ENCODE results near the gene TAL2.

Gene TAL2

DNA sequence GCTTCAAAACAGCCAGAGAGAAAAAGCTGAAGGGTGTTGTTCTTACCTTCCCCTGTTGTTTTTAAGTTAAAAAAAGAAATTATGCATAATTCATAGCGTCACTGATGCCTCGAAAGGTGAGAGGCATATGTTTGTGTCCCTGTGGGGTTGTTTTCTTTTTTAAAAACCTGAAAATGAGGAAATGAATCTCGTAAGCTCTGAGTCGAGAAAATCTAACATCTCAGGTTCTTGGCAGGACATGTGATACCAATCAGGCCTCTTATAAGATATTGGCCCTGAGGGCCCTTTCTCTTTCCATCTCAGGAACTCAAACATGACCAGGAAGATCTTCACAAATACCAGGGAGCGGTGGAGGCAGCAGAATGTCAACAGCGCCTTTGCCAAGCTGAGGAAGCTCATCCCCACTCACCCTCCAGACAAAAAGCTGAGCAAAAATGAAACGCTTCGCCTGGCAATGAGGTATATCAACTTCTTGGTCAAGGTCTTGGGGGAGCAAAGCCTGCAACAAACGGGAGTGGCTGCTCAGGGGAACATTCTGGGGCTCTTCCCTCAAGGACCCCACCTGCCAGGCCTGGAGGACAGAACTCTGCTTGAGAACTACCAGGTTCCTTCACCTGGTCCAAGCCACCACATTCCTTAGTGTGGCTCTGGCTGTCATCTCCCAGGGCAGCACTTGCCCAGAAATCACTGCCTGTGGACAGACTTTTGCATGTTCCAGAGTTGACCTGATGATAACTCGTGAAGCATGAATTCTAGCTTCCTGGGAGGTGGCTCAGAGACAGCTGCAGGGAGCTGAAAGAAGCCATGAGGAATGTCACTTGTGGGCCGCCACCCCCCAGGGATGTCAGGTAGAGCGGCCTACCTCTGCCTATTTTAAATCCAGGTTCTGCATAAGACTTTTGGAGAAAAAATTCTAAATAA, at the start of gene TAL2:
Gene TAL2, plus strand, starts transcription at position 274 of the 921 bp plus-strand sequence. Its CDS starts 40 bp downstream, at position 314.
- DNase-seq = no peak

DNA sequence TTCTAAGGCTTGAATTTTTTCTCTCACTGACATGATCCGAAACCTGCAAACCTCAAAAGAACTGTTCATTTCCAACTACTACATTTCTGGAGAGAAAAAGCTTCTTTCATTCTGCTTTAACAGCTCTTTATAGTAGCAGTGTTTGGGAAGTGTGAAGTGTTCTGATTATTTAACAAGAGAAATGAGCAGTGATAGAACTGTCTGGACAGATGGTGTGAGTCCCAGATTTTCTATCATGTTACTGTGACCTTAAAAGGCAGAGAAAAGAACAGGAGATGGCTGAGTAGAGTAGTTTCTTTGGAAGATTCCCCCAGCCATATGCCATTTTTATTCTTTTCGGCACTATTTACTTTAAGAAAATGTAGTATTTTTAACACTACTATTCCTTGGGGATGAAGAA, 41.3 kb upstream of the TAL2 start:
- no peak for DNase-seq

DNA sequence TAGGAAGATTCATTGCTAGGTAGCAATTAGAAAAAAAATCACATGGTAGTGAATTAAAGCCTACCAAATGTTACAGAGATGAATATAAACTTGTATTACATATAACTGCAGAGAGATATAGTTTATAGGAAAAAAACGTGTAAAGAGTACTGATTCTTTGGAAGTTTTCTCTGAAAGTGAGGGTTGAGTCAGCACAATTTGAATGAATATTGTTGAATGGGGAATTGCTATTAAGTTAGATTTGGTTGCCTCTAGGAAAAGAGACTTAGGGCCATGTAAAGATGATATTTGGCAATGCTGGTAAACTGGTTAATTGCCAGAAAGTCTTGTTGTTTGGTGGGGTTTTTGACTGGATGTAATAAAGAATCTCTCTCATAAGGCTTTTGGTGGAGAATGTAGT, 37.2 kb upstream of the TAL2 start:
- DNase-seq = no peak

GRCh38 chr9:105632807-105633206, 29.4 kb upstream of the TAL2 start:
- no peak for DNase-seq

DNA sequence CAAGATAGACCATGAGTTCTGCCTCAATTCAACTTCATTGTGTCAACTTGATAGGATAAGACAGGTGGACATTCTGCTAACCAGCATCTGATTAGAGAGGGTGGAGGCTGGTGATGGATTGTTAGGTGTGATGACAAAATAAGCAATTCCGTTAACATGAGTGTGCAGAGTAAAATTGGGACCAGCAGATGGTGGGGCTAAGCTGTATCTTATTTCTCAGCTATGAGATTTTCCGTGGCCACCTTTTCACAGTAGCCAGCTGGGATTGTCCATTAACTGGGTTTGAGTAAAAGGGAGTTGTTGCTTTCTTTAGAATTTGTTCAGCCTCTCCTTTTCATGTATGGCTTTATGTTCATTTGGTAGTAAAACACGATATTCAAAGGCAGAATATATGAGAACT, 28.8 kb upstream of the TAL2 start:
- no peak for DNase-seq

DNA sequence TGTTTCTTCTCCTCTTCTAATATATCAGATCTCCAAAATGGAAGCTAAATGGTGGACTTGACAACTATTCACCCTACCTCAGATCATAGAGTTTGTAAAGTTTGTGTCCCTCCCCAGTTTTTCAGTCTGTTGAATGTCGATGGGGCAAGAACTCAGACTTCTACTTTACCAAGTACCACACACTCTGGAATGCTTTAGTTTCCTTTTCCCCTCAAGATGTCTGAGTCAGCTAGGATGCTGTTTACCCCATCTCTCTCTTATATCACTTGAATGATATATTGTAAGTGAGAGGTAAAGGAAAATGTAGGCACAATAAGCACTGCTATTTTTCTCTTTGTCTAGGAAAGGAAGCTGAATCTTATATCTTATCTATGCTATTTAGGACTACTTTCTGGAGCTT, 25.9 kb upstream of the TAL2 start:
- no peak for DNase-seq

GRCh38 chr9:105637787-105638395, 24.4 kb upstream of the TAL2 start:
- no peak for DNase-seq

DNA sequence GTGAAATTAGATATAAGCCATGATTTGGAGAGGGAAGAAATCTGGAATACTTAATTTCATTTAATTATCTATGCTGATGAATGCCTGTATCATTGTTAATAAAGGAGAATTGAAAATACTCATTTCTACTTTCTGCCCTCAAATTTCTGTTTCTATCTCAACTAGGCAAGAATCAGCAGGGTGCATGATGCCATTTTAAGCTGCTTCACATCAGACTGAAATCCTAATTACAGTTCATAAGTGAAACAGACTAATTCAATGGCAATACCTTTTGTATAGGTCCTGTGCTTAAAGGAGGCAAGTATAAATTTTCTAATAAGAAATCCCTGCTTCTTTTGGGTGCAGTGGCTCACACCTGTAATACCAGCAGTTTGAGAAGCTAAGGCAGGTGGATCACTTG, 22.3 kb upstream of the TAL2 start:
- no peak for DNase-seq

GRCh38 chr9:105643795-105644194, 18.5 kb upstream of the TAL2 start:
- no peak for DNase-seq

- peak; percentile 53 for DNase-seq
Observed at GRCh38 chr9:105646879-105647594, 15.2 kb upstream of the TAL2 start.

GRCh38 chr9:105647595-105648349, 14.5 kb upstream of the TAL2 start:
- peak; percentile 88 for DNase-seq

GRCh38 chr9:105651806-105652205, 10.5 kb upstream of the TAL2 start:
- DNase-seq = no peak

DNA sequence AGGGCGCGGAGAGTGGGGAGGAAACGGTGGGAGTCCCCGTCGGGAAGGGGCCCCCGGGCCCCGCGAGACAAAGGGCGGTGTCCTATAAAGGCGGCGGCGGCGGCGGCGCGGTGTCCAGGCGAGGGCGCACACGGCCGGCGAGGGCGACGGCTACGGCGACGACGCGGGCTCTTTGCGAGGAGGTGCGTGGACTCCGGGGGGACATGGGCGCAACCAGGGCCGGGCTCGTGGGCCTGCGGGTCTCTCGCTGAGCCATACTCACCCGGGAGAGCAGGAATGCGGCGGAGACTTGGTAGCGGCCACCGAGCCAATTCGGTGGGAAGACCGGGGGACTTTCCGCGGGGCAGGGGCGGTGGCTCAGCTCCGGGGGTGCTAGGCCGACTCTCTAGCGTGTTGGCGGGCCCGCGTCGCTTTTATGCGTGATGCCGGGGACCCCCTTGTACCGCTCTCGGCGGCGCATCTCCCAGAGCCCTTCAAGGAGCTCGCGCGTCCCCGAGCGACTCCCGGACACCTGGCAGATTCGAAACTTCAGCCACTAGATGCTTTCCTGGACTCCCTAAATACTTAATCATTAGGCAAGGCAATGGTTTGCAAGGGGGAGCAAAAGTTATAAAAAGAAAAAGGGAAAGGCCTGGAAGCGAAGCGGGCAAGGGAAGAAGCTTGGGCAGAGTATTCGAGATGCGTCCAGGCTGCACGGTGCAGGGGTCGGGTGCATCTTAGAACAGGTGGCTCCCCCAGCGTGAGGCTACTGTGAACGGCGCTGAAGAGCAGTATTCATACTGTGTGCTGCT, 5.9 kb upstream of the TAL2 start:
- DNase-seq = peak; percentile 17

DNA sequence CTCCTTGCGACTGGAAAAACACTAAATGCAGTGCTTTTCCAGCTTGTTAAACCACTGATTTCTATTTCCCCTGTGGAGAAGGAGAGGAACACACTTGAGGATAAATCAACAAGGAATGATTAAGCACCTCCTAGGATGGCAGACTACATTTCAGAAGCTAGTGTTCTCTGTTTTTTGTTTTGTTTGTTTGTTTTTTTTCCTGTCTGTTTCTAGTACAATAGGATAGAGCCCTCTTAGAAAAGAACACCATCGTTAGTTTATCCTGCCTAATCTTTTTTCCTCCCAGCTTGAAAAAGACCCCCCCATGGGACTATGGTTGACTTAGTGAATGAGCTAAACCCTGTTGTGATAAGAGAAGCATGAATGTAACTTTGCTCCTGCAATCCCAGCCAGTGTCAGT, 3.9 kb upstream of the TAL2 start:
- no peak for DNase-seq

GRCh38 chr9:105661011-105661410, 1.2 kb upstream of the TAL2 start:
- no peak for DNase-seq

- no peak for DNase-seq
Observed at GRCh38 chr9:105663914-105664313, 1.7 kb downstream of the TAL2 start.

DNA sequence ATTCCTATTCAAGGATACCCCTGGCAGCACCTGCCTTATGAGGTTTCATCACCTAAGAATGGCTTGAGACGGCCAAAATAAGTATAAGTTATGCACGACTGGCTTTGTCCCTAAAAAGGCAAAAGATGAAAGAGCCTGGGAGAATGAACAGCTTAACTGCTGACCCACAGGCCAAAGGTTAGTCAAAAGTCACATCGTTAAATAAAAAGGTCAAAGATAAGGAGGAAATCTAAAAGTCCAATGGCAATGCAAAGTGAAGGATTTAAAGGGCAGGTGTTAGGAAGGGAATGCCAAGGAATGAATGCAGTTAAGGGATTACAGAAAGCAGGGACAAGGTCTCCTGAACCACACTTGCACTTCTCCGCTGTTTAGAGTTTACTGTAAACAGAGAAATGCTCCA, 5.6 kb downstream of the TAL2 start:
- no peak for DNase-seq

GRCh38 chr9:105670315-105670714, 8.1 kb downstream of the TAL2 start:
- no peak for DNase-seq

DNA sequence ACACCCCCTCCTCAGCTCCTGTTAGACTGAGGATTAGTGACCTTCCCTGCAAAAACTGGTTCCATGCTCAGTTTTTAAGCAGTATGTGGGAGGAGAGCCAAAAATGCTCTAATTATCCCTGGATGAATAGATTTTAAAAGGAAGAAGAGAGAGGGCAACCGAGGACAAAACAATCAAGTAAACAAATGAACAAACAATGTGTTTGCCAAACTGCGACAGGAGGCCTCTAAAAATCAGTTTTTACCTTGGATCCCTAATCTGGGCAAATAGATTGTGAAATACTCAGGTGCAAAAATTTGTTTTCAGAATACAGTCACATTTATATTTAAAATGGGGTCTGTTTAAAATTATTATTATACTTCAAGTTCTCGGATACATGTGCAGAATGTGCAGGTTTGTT, 8.5 kb downstream of the TAL2 start:
- DNase-seq = no peak

DNA sequence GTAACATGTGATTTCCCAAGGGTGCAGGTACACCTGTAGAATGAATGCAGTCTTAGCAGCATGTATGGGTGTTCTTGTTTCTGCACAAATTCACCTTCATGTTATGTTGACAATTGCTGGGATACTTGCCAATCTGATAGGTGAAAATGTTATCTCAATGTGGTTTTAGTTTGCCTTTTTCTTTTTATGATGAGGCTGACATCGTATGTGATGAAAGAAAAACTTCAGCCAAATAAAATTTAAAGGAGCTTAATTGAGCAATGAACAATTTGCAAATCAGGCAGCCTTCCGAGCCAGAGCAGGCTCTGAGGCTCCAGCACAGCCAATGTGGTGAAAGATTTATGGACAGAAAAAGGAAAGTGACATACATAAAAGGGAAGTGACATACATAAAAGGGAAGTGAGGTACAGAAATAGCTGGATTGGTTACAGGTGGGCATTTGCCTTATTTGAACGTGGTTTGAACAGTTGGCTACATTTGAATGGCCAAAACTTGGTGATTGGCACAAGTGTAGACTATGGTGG, 10.5 kb downstream of the TAL2 start:
- DNase-seq = peak; percentile 21

GRCh38 chr9:105673850-105674387, 11.7 kb downstream of the TAL2 start:
- no peak for DNase-seq
